GM18526 (cell line): Measurements from ENCODE around the gene ITIH5.

Experiments used
- POLR2A ChIP-seq: IDR thresholded peaks from 3 replicates; pipeline ENCODE4 v1.6.1; 2011; ENCODE audit not compliant: insufficient read length; ENCODE audit errors: extremely low read depth

ITIH5 gene

GRCh38 chr10:7551950-7552716 is 114.6 kb downstream of the ITIH5 start:
- TF ChIP-seq POLR2A: no peak

- TF ChIP-seq POLR2A: no peak
These were observed 115.5 kb downstream of the ITIH5 start for GRCh38 chr10:7551289-7551688.

GRCh38 chr10:7550013-7550412 is 116.8 kb downstream of the ITIH5 start:
- TF ChIP-seq POLR2A: no peak

GRCh38 chr10:7547829-7548228 is 118.9 kb downstream of the ITIH5 start:
- no peak for TF ChIP-seq POLR2A

- no peak for TF ChIP-seq POLR2A
These were observed 119.6 kb downstream of the ITIH5 start for GRCh38 chr10:7547206-7547605.

- TF ChIP-seq POLR2A: no peak
These were observed 120.3 kb downstream of the ITIH5 start for GRCh38 chr10:7546385-7546967.

- no peak for TF ChIP-seq POLR2A
These were observed 121.0 kb downstream of the ITIH5 start for GRCh38 chr10:7545792-7546191.

GRCh38 chr10:7545261-7545660 is 121.5 kb downstream of the ITIH5 start:
- no peak for TF ChIP-seq POLR2A

- no peak for TF ChIP-seq POLR2A
These were observed 122.6 kb downstream of the ITIH5 start for GRCh38 chr10:7544203-7544602.

GRCh38 chr10:7542189-7542914 is 124.4 kb downstream of the ITIH5 start:
- no peak for TF ChIP-seq POLR2A

GRCh38 chr10:7541137-7542087 is 125.4 kb downstream of the ITIH5 start:
- TF ChIP-seq POLR2A: no peak

GRCh38 chr10:7538970-7539654 is 127.7 kb downstream of the ITIH5 start:
- no peak for TF ChIP-seq POLR2A

- TF ChIP-seq POLR2A: no peak
These were observed 129.6 kb downstream of the ITIH5 start for GRCh38 chr10:7537126-7537525.

GRCh38 chr10:7534480-7534852 is 132.3 kb downstream of the ITIH5 start:
- no peak for TF ChIP-seq POLR2A

GRCh38 chr10:7533657-7534479 is 132.9 kb downstream of the ITIH5 start:
- no peak for TF ChIP-seq POLR2A
